HG02759 (cell line): ENCODE measurements around the gene RTRAF.
A peak's percentile ranks its signal among the peaks of the same experiment; 100 is the strongest.

Experiments
- ATAC-seq: cut with Tn5 transposase; IDR thresholded peaks from one replicate; pipeline ENCODE4 v1.9.1; 2021; ENCODE audit warnings: mild to moderate bottlenecking, moderate library complexity; ENCODE audit not compliant: unreplicated experiment

The RTRAF gene

GRCh38 chr14:51989293-51990234 lies at the start of gene RTRAF:
Gene RTRAF, plus strand, starts transcription at chr14:51989546. Its CDS starts 94 bp downstream, at chr14:51989640.
- ATAC-seq = peak; percentile 97

GRCh38 chr14:51939755-51940301 lies 49.5 kb upstream of the RTRAF start:
- no peak for ATAC-seq

GRCh38 chr14:51942971-51943370 lies 46.4 kb upstream of the RTRAF start:
- no peak for ATAC-seq

GRCh38 chr14:51950007-51950406 lies 39.3 kb upstream of the RTRAF start:
- ATAC-seq = no peak

- ATAC-seq = no peak
Observed at GRCh38 chr14:51951656-51952055, 37.7 kb upstream of the RTRAF start.

- no peak for ATAC-seq
Observed at GRCh38 chr14:51954031-51954430, 35.3 kb upstream of the RTRAF start.

GRCh38 chr14:51954657-51955056 lies 34.7 kb upstream of the RTRAF start:
- ATAC-seq = no peak

- ATAC-seq = no peak
Observed at GRCh38 chr14:51957950-51958349, 31.4 kb upstream of the RTRAF start.

- ATAC-seq = no peak
Observed at GRCh38 chr14:51959928-51960327, 29.4 kb upstream of the RTRAF start.

GRCh38 chr14:51960866-51961265 lies 28.5 kb upstream of the RTRAF start:
- ATAC-seq = no peak

- no peak for ATAC-seq
Observed at GRCh38 chr14:51962711-51963110, 26.6 kb upstream of the RTRAF start.

- ATAC-seq = no peak
Observed at GRCh38 chr14:51963286-51963685, 26.1 kb upstream of the RTRAF start.

GRCh38 chr14:51967521-51967920 lies 21.8 kb upstream of the RTRAF start:
- no peak for ATAC-seq

GRCh38 chr14:51969852-51970540 lies 19.4 kb upstream of the RTRAF start:
- no peak for ATAC-seq

- no peak for ATAC-seq
Observed at GRCh38 chr14:51972566-51972965, 16.8 kb upstream of the RTRAF start.

GRCh38 chr14:51977075-51977474 lies 12.3 kb upstream of the RTRAF start:
- ATAC-seq = no peak

- ATAC-seq = no peak
Observed at GRCh38 chr14:51978681-51979085, 10.7 kb upstream of the RTRAF start.

GRCh38 chr14:51979088-51979709 lies 10.1 kb upstream of the RTRAF start:
- ATAC-seq = peak; percentile 71

GRCh38 chr14:51981218-51981854 lies 8.0 kb upstream of the RTRAF start:
- ATAC-seq = peak; percentile 50

GRCh38 chr14:51988221-51988620 lies 1.1 kb upstream of the RTRAF start:
- ATAC-seq = no peak

GRCh38 chr14:51990488-51990887 lies 1.1 kb downstream of the RTRAF start:
- no peak for ATAC-seq
